Liver (tissue), 3 donors: ENCODE results near the gene SIPA1L3.

Source experiments
- CTCF ChIP-seq: fragments of 150-350 bp; IDR thresholded peaks from 2 replicates; pipeline ENCODE4 v1.5.1; 2017; ENCODE audit warnings: improper control_type of control experiment, low read depth, low read length; ENCODE audit not compliant: missing input control
- RAD21 ChIP-seq, 2 donors: IDR thresholded peaks; 2 replicates each; pipeline ENCODE4 v1.6.1; 2016; ENCODE audit warnings: antibody characterized with exemption in 2 of 2, mild to moderate bottlenecking in 2 of 2
- RXRA ChIP-seq, 2 donors: IDR thresholded peaks; 2 replicates each; pipeline ENCODE4 v1.6.1; 2017 to 2018; ENCODE audit warnings: antibody characterized with exemption in 2 of 2, mild to moderate bottlenecking in 1 of 2
- donor health status: healthy.
- donor health status: healthy.

GRCh38 chr19:38060331-38060730 is 153.3 kb downstream of the SIPA1L3 start:
- TF ChIP-seq CTCF (no peak), RXRA (IDR thresholded peaks at IDR 0.05) (no peak), RAD21 (IDR thresholded peaks at IDR 0.05) (no peak)
